Caco-2 (cell line): ENCODE data around the gene FAM120AOS. TPM values are rescaled to one million over a fixed set of nuclear protein-coding genes. Genes with fewer than 3 reads are reported as not detected.

Experiments used
- BruUV-seq: library from RNA; stranded (reverse); fragments of 400-500 nt; replicated peaks from 2 replicates; lab custom pipeline; 2021; lab: Mats Ljungman, UMichigan
- CTCF ChIA-PET: fragments of 300-600 bp; sonication (Branson Sonifier 250); formaldehyde crosslinking; loops from one replicate; lab custom pipeline; 2022; ENCODE audit warnings: antibody characterized with exemption; lab: Charles Lee
- POLR2A ChIA-PET: fragments of 300-600 bp; sonication (Branson Sonifier 250); formaldehyde crosslinking; loops from one replicate; lab custom pipeline; 2022; ENCODE audit warnings: antibody characterized with exemption; lab: Charles Lee
- DNase-seq, 2 experiments: peaks; one replicate each; pipeline versions ENCODE4 v3.0.0 to v3.0.0-alpha.2; 2020 to 2022
- H3K27me3 ChIP-seq: replicated peaks from 2 replicates; pipeline ENCODE4 v1.6.0; 2011; ENCODE audit warnings: low read length; ENCODE audit not compliant: control insufficient read depth, insufficient read depth
- H3K36me3 ChIP-seq: 2 replicates; pipeline ENCODE4 v1.5.1; 2011; ENCODE audit warnings: low read length; ENCODE audit not compliant: control insufficient read depth, insufficient read depth
- H3K4me1 ChIP-seq: fragments of 250-450 bp; sonication (Bioruptor Pico); 2 replicates; pipeline ENCODE4 v1.5.1; 2020; ENCODE audit warnings: mild to moderate bottlenecking
- H3K4me3 ChIP-seq: 2 replicates; pipeline ENCODE4 v1.5.1; 2011; ENCODE audit warnings: low read depth, mild to moderate bottlenecking, control low read depth, low read length
- H3K9me3 ChIP-seq: fragments of 250-450 bp; sonication (Bioruptor Pico); 2 replicates; pipeline ENCODE4 v1.5.1; 2020; ENCODE audit warnings: mild to moderate bottlenecking, moderate library complexity
- H3K27ac Mint-ChIP-seq: one replicate; pipeline ENCODE4 v1.8.0; 2022; ENCODE audit warnings: mixed read lengths; ENCODE audit not compliant: unreplicated experiment
- H3K27me3 Mint-ChIP-seq: one replicate; pipeline ENCODE4 v1.8.0; 2022; ENCODE audit warnings: mixed read lengths; ENCODE audit not compliant: insufficient read depth, unreplicated experiment
- H3K36me3 Mint-ChIP-seq: one replicate; pipeline ENCODE4 v1.8.0; 2022; ENCODE audit warnings: mild to moderate bottlenecking, mixed read lengths; ENCODE audit not compliant: insufficient read depth, unreplicated experiment
- H3K4me1 Mint-ChIP-seq: one replicate; pipeline ENCODE4 v1.8.0; 2022; ENCODE audit warnings: low read depth, mixed read lengths; ENCODE audit not compliant: unreplicated experiment
- H3K4me3 Mint-ChIP-seq: one replicate; pipeline ENCODE4 v1.8.0; 2022; ENCODE audit warnings: mild to moderate bottlenecking, moderate library complexity, mixed read lengths; ENCODE audit not compliant: unreplicated experiment
- H3K9me3 Mint-ChIP-seq: one replicate; pipeline ENCODE4 v1.8.0; 2022; ENCODE audit warnings: mixed read lengths; ENCODE audit not compliant: unreplicated experiment
- CTCF ChIP-seq, 2 experiments: fragments of 200-600 bp in 1 of 2; IDR thresholded peaks; 1 replicate in 1 of 2; 2 replicates in 1 of 2; pipeline versions ENCODE4 v1.5.1 to v1.8.0; 2011 to 2022; ENCODE audit warnings: antibody characterized with exemption in 1 of 2, control low read depth in 1 of 2, inconsistent platforms in 1 of 2, low read depth in 1 of 2, low read length in 1 of 2, mild to moderate bottlenecking in 1 of 2, moderate library complexity in 1 of 2; ENCODE audit not compliant: insufficient read depth in 1 of 2, severe bottlenecking in 1 of 2, unreplicated experiment in 1 of 2
- intact Hi-C: fragments of 100-400 bp; cut with micrococcal nuclease; formaldehyde crosslinking; loops from one replicate; pipeline ENCODE4 v1.10.0; 2022; ENCODE audit not compliant: unreplicated experiment
- total RNA-seq: library from RNA; stranded (reverse); gene quantifications from 2 replicates; pipeline ENCODE4 v1.2.3, GENCODE V29; 2022

Gene FAM120AOS
- total RNA-seq, 1 experiment from 2014 or later: 36.0 TPM

DNA sequence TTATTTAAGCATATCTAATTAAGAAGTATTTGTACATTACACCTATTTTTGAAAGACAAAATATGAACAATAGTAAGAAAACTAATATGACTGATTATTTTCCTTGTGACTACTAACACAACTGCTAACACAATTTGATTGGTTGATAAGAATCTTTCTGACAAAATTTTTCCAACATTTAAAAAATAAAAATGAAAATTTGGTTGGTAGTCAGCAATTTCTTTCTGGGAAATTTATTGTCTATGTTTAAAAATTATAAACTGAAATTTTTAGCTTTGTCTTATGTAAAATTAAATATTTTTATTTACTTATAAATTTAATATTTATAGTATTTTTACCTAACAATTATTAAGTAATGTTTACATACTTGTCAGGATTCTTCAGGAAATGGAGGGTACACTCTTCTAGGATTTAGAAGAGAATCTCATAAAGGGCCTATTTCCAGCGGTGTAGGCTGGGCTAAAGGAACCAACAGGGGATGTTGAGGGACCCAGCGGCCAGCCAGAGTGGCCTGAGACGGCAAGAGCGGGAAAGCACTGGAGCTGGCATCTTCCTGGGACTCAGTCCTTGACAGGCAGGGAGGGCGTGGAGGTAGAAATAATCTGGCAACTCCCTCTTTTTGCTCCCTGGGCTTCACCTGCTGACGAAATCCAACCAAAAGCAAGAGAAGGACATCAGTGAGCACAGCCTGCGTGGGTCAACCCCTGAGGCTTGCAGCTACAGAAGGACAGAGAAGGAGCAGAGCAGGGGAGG lies 16.6 kb downstream of the FAM120AOS start:
- H3K9me3 Mint-ChIP-seq: no peaks in the 10 kb centered on the region
- DNase-seq: no peak

DNA sequence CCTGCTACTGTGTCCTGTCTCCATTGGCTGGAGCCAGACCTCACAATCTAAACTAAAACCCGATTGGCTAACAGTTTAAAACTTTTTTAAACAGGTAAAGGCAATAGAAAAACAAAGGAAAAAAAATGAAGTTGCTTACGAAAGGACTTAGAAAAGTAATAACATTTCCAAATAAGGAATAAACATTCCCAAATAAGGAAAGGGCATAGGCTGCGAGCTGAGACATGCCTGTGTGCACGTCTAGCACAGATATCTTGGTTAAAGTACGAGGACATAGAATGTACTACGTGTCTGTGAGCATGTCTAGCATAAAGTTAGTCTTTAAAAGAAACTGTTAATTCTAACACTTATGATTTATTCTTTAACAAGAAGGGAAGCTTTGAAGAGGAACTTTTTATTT lies 17.2 kb downstream of the FAM120AOS start:
- Mint-ChIP-seq H3K27me3 (no peaks in the 10 kb centered on the region), H3K27ac (no peak overlapping the region), H3K4me1 (peaks cover 15% of the 10 kb centered on the region), H3K9me3 (no peaks in the 10 kb centered on the region), H3K36me3 (no peaks in the 10 kb centered on the region), H3K4me3 (no peak overlapping the region)
- TF ChIP-seq CTCF (IDR thresholded peaks at IDR 0.05; ENCODE audit: insufficient read depth in 1 of 2, low read depth in 1 of 2, low read length in 1 of 2, severe bottlenecking in 1 of 2, unreplicated experiment in 1 of 2): no peak
- intact Hi-C loops: no loop called here
- Histone ChIP-seq H3K9me3 (no peaks in the 10 kb centered on the region), H3K4me3 (no peak overlapping the region), H3K27me3 (no peaks in the 10 kb centered on the region), H3K4me1 (peaks cover 9% of the 10 kb centered on the region; the same call in 1 of the 2 replicates), H3K36me3 (no peaks in the 10 kb centered on the region)
- BruUV-seq: no TSS peak
- ChIA-PET CTCF (no interaction called here), POLR2A (no interaction called here)
- no peak for DNase-seq

More for the DNA sequence above, 16.6 kb downstream of the FAM120AOS start:
- Histone ChIP-seq H3K27me3 (no peaks in the 10 kb centered on the region), H3K36me3 (no peaks in the 10 kb centered on the region), H3K9me3 (no peaks in the 10 kb centered on the region), H3K4me3 (no peak overlapping the region), H3K4me1 (peaks cover 3% of the 10 kb centered on the region; the same call in 1 of the 2 replicates)
- H3K4me3 Mint-ChIP-seq: no peak overlapping the region
- H3K27ac Mint-ChIP-seq: no peak overlapping the region
- ChIA-PET CTCF (no interaction called here), POLR2A (no interaction called here)
- H3K36me3 Mint-ChIP-seq: no peaks in the 10 kb centered on the region
- H3K27me3 Mint-ChIP-seq: no peaks in the 10 kb centered on the region
- BruUV-seq: no TSS peak
- peaks cover 9% of the 10 kb centered on the region for H3K4me1 Mint-ChIP-seq
- intact Hi-C loops: no loop called here
- TF ChIP-seq CTCF (IDR thresholded peaks at IDR 0.05; ENCODE audit: insufficient read depth in 1 of 2, low read depth in 1 of 2, low read length in 1 of 2, severe bottlenecking in 1 of 2, unreplicated experiment in 1 of 2): no peak

DNA sequence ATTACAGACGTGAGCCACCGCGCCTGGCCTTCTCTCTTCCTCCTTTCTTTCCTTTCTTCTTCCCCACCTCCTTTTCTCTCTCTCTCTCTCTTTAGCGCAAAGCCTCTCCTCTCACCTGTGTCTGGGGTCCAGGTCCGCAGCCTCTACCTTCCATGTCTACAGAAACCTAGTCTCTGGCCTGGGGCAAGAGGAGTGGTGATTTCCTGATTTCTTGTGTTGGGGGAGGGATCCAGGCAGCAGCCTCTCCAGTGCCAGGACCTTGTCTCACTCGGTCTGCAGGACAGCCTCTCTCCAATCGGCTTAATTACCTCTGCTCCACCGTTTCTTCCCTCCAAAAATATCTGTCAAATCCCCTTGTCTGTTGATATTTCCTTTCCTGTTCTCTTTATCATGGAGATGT lies 18.0 kb downstream of the FAM120AOS start:
- ChIA-PET CTCF (no interaction called here), POLR2A (no interaction called here)
- Mint-ChIP-seq H3K36me3 (no peaks in the 10 kb centered on the region), H3K4me1 (peaks cover 15% of the 10 kb centered on the region), H3K27me3 (no peaks in the 10 kb centered on the region), H3K27ac (no peak overlapping the region), H3K4me3 (no peak overlapping the region), H3K9me3 (no peaks in the 10 kb centered on the region)
- Histone ChIP-seq H3K27me3 (no peaks in the 10 kb centered on the region), H3K36me3 (no peaks in the 10 kb centered on the region), H3K4me1 (peaks cover 12% of the 10 kb centered on the region; the same call in 1 of the 2 replicates), H3K4me3 (no peak overlapping the region), H3K9me3 (no peaks in the 10 kb centered on the region)
- no TSS peak for BruUV-seq
- intact Hi-C loops: no loop called here
- no peak for DNase-seq
- TF ChIP-seq CTCF (IDR thresholded peaks at IDR 0.05; ENCODE audit: insufficient read depth in 1 of 2, low read depth in 1 of 2, low read length in 1 of 2, severe bottlenecking in 1 of 2, unreplicated experiment in 1 of 2): no peak
